Nephron (organoid): Measurements from ENCODE around the gene ATXN7L3.

Experiments used
- H3K27ac Mint-ChIP-seq, 3 experiments: 2 replicates each; pipeline ENCODE4 v1.8.0; 2020; ENCODE audit warnings: mixed read lengths in 3 of 3, mild to moderate bottlenecking in 2 of 3, moderate library complexity in 1 of 3
- H3K27me3 Mint-ChIP-seq: 2 replicates; pipeline ENCODE4 v1.8.0; 2021; ENCODE audit warnings: low read depth, mild to moderate bottlenecking, moderate library complexity, mixed read lengths
- H3K36me3 Mint-ChIP-seq: 2 replicates; pipeline ENCODE4 v1.8.0; 2020; ENCODE audit warnings: low read depth, mixed read lengths
- H3K4me1 Mint-ChIP-seq: 2 replicates; pipeline ENCODE4 v1.8.0; 2020; ENCODE audit warnings: mixed read lengths
- H3K4me3 Mint-ChIP-seq, 3 experiments: 2 replicates each; pipeline ENCODE4 v1.8.0; 2020; ENCODE audit warnings: mild to moderate bottlenecking in 3 of 3, mixed read lengths in 3 of 3, moderate library complexity in 2 of 3
- H3K9me3 Mint-ChIP-seq: 2 replicates; pipeline ENCODE4 v1.8.0; 2020; ENCODE audit warnings: mixed read lengths
- CTCF ChIP-seq, 3 experiments: fragments of 200-600 bp; sonication (generic); IDR thresholded peaks; one replicate each; pipeline ENCODE4 v1.5.0; 2021; ENCODE audit warnings: antibody characterized with exemption in 3 of 3; ENCODE audit not compliant: unreplicated experiment in 3 of 3

ATXN7L3 gene

GRCh38 chr17:44223541-44224071, 23.9 kb upstream of the ATXN7L3 start:
- no peaks in the 10 kb centered on the region for H3K27me3 Mint-ChIP-seq
- peaks cover 17% of the 10 kb centered on the region for H3K4me1 Mint-ChIP-seq
- H3K36me3 Mint-ChIP-seq, result no peaks in the 10 kb centered on the region
- no peak for TF ChIP-seq CTCF (IDR thresholded peaks at IDR 0.05; ENCODE audit: unreplicated experiment in 3 of 3)
- peak overlapping the region in 2 of 3 experiments; percentile 85 to 86 for H3K27ac Mint-ChIP-seq
- no peaks in the 10 kb centered on the region for H3K9me3 Mint-ChIP-seq
- peak overlapping the region; percentile 59 to 83 (median 72) for H3K4me3 Mint-ChIP-seq

DNA sequence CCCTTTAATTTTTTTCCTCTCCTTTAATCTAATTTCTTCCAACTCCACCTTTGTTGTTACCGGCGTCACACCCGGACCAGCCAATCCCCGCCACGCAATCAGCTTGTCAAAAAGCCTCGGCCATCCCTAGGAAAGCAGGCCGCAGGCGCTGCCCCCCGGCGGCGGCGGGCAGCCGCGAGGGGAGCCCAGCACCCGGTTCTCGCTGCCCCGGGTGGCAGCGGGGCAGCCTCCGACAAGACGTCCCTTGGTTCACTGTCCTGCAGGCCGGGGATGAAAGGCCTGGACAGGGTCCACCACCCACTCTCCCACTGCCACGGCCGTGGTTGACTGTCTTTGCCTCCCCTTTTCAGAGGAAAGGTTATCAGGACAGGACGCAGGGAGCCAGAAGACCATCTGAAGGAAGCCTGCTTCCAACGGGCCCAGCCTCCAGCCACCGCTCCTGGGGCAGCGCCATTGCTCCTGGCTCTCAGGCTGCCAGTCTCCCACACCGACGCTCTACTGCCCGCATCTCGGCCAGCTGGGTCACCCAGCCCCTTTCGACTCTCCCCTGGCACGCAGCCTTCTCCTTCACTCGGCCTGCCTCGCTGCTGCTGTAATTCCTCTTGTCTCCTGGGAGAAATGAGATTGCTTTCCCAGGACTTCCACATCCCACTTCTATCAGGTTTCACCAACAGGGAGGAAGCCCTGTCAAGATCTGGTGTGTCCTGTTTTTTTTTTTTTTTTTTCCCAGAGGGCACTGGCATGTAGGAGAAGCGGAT, 22.6 kb upstream of the ATXN7L3 start:
- Mint-ChIP-seq H3K9me3 (no peaks in the 10 kb centered on the region), H3K36me3 (peaks cover 5% of the 10 kb centered on the region), H3K4me3 (peak overlapping the region; percentile 87 to 93 (median 91)), H3K27ac (peak overlapping the region; percentile 86 to 99 (median 96)), H3K27me3 (no peaks in the 10 kb centered on the region), H3K4me1 (peaks cover 24% of the 10 kb centered on the region)
- peak in 2 of 3 experiments; percentile 7 to 13 for TF ChIP-seq CTCF (IDR thresholded peaks at IDR 0.05; ENCODE audit: unreplicated experiment in 3 of 3)

DNA sequence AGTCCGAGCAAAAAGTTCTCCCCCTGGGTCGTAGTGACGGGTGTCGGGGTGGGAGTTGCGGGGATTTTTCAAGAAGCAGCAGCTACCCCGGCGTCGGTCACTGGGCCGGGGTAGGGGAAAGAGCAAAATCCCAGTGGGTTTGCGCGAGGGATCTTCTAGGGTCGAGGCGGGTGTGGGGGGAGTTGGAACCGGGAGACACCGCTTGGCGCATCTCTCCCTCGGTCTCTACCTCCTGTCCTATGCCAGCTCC, 22.1 kb upstream of the ATXN7L3 start:
- Mint-ChIP-seq H3K9me3 (no peaks in the 10 kb centered on the region), H3K4me3 (peak overlapping the region; percentile 87 to 93 (median 91)), H3K4me1 (peaks cover 27% of the 10 kb centered on the region), H3K27me3 (no peaks in the 10 kb centered on the region), H3K27ac (peak overlapping the region; percentile 86 to 99 (median 96)), H3K36me3 (peaks cover 8% of the 10 kb centered on the region)
- no peak for TF ChIP-seq CTCF (IDR thresholded peaks at IDR 0.05; ENCODE audit: unreplicated experiment in 3 of 3)

DNA sequence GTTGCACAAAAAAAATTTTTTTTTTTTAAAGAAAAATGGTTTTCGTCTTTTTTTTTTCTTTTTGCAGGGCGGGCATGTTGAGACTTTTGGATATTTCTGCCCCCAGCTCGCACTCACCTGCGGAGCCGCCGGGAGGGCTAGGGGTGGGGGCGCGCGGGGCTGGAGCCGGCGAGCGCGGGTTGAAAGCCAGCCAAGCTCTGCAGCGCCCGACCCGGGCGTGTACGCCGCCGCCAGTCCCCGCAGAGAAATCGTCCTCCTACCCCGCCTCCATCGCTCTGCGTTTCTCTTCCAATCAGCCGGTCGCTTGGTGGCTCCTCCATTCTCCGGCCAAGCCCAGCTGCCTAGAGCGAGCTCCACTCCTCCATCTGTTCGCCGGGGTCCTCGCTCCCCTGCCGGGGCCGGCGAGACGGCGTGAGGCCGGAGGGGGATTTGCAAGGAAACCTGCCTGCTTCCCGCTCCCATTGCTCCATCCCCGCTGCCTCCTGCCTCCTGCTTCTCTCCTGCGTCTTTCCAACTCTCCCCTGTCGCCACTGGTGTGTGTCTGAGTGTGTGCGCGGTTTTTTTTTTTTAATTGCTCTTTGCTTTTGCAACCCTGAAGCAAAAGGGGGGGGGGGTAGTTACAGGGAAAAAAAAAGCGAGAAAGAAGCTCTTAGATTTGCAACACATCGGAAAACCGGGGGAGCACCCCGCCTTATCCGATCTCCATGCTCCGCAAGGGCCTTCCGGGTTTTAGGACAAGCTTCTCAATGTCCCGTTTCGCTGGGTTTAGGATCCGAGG, 21.6 kb upstream of the ATXN7L3 start:
- peaks cover 30% of the 10 kb centered on the region for H3K4me1 Mint-ChIP-seq
- TF ChIP-seq CTCF (IDR thresholded peaks at IDR 0.05; ENCODE audit: unreplicated experiment in 3 of 3), result no peak
- peak overlapping the region; percentile 87 to 93 (median 91) for H3K4me3 Mint-ChIP-seq
- no peaks in the 10 kb centered on the region for H3K9me3 Mint-ChIP-seq
- no peaks in the 10 kb centered on the region for H3K27me3 Mint-ChIP-seq
- peak overlapping the region; percentile 86 to 99 (median 96) for H3K27ac Mint-ChIP-seq
- H3K36me3 Mint-ChIP-seq, result peaks cover 13% of the 10 kb centered on the region

GRCh38 chr17:44220213-44221083, 20.8 kb upstream of the ATXN7L3 start:
- H3K27me3 Mint-ChIP-seq, result no peaks in the 10 kb centered on the region
- H3K36me3 Mint-ChIP-seq, result peaks cover 21% of the 10 kb centered on the region
- no peaks in the 10 kb centered on the region for H3K9me3 Mint-ChIP-seq
- peaks cover 30% of the 10 kb centered on the region for H3K4me1 Mint-ChIP-seq
- peak overlapping the region; percentile 86 to 99 (median 96) for H3K27ac Mint-ChIP-seq
- no peak for TF ChIP-seq CTCF (IDR thresholded peaks at IDR 0.05; ENCODE audit: unreplicated experiment in 3 of 3)
- peak overlapping the region; percentile 95 to 97 (median 96) for H3K4me3 Mint-ChIP-seq
